ENCODE results near the gene CPT1C.

- TF ChIP-seq CTCF (IDR thresholded peaks at IDR 0.05) (peak in 5 of 6 experiments; percentile 47 to 58 (median 53)), POLR2A (IDR thresholded peaks at IDR 0.05) (no peak)
Measured at GRCh38 chr19:49689133-49690078, 1.5 kb upstream of the CPT1C start, which contains the start of gene ADM5.

All from upper lobe of left lung (tissue), 4 donors.